Measurements from ENCODE around the gene ECI1.

ECI1 gene

GRCh38 chr16:2278272-2278608 is 26.9 kb upstream of the ECI1 start:
- TF ChIP-seq ZFX (IDR thresholded peaks at IDR 0.05) (no peak), CTCF (conservative IDR thresholded peaks at IDR 0.05) (no peak)

GRCh38 chr16:2277466-2278271 is 26.3 kb upstream of the ECI1 start:
- TF ChIP-seq CTCF (conservative IDR thresholded peaks at IDR 0.05) (no peak), ZFX (IDR thresholded peaks at IDR 0.05) (no peak)
- H3K27ac ChIP-seq: no peak overlapping the region

More at GRCh38 chr16:2278272-2278608, 26.9 kb upstream of the ECI1 start:
- H3K27ac ChIP-seq: no peak overlapping the region

- H3K27ac ChIP-seq: no peak overlapping the region
- TF ChIP-seq ZFX (IDR thresholded peaks at IDR 0.05): no peak
- no peak for TF ChIP-seq CTCF (conservative IDR thresholded peaks at IDR 0.05)
Measured at GRCh38 chr16:2276368-2277195, 25.2 kb upstream of the ECI1 start.

- H3K27ac ChIP-seq: no peak overlapping the region
Measured at GRCh38 chr16:2275476-2276367, 24.3 kb upstream of the ECI1 start.

GRCh38 chr16:2273931-2274330 is 22.5 kb upstream of the ECI1 start:
- H3K27ac ChIP-seq: peak overlapping the region; percentile 2; the same call in 1 of the 2 replicates
- TF ChIP-seq ZFX (IDR thresholded peaks at IDR 0.05) (no peak), CTCF (conservative IDR thresholded peaks at IDR 0.05) (no peak)

More at GRCh38 chr16:2275476-2276367, 24.3 kb upstream of the ECI1 start:
- TF ChIP-seq ZFX (IDR thresholded peaks at IDR 0.05) (no peak), CTCF (conservative IDR thresholded peaks at IDR 0.05) (no peak)

GRCh38 chr16:2273484-2273883 is 22.1 kb upstream of the ECI1 start:
- TF ChIP-seq CTCF (conservative IDR thresholded peaks at IDR 0.05) (no peak), ZFX (IDR thresholded peaks at IDR 0.05) (no peak)
- peak overlapping the region; percentile 2; the same call in 1 of the 2 replicates for H3K27ac ChIP-seq
